ENCODE results near the gene PAK4. TPM values are rescaled to one million over a fixed set of nuclear protein-coding genes. Genes with fewer than 3 reads are reported as not detected.

Gene PAK4
- total and polyA plus RNA-seq, 2 of the 13 experiments (the other 11 are each of a cell fraction or from before 2014, with no cell fraction given): 9.5 to 17.8 TPM

DNA sequence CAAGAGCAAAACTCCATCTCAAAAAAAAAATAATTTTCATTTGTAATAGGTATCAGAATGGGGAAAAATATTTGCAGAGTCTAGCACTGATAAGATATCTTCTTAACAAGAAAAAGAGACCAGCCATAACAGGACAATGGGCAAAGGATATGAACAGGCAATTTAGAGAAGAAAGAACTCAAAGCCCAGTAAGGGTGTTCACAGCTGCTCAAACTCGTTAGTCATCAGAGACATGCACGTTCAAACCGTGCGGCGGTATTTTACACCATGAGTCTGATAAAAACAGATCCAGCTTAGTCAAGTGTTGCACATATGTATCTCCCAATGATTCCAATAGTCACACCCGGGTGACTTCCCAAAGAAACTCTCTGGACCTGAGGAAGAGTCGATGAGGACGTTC is 57.5 kb downstream of the PAK4 start:
- Histone ChIP-seq H3K27me3 (ENCODE audit: control insufficient read depth in 1 of 2, insufficient read depth in 2 of 2, low read length in 2 of 2) (no peaks in the 10 kb centered on the region; a peak in 1 of 5 replicates), H2AFZ (ENCODE audit: low read length) (no peak overlapping the region), H3K27ac (ENCODE audit: extremely low read length, insufficient read depth, low read length) (no peak overlapping the region), H3K4me1 (ENCODE audit: insufficient read depth, low read length) (peaks cover 23% of the 10 kb centered on the region), H3K4me3 (replicated peaks in 1 of 3; ENCODE audit: insufficient read depth in 1 of 3, low read depth in 2 of 3, low read length in 3 of 3) (no peak overlapping the region), H3K9ac (ENCODE audit: insufficient read depth, low read depth, low read length) (no peak overlapping the region), H3K79me2 (ENCODE audit: insufficient read depth, low read length) (no peaks in the 10 kb centered on the region), H3K4me2 (ENCODE audit: low read depth, low read length) (no peak overlapping the region), H3K36me3 (replicated peaks in 1 of 2; ENCODE audit: control insufficient read depth in 1 of 2, insufficient read depth in 2 of 2, low read length in 2 of 2) (peaks cover 0 to 6% of the 10 kb centered on the region in 2 experiments; a peak in 2 of 5 replicates), H3K9me3 (ENCODE audit: low read length) (no peaks in the 10 kb centered on the region), H4K20me1 (ENCODE audit: insufficient read depth, low read length) (no peaks in the 10 kb centered on the region)
- DNase-seq (ENCODE audit: low spot score) (no peak), ATAC-seq (no peak), FAIRE-seq (no peak)
- intact Hi-C loops (cut with micrococcal nuclease; ENCODE audit: unreplicated experiment): loop anchor here (10.0 kb wide), 1 partner anchor 218 kb away; no protein-coding TSS in a partner anchor
- 73% methylated on average over 8 of the region's 8 CpGs for WGBS (ENCODE audit: low lambda C conversion rate)
- in situ Hi-C loops (cut with HindIII; ENCODE audit: extremely low pct_ligation_motif_present, low pct_unique_long_range_greater_than_20kb): loop anchor here (5.0 kb wide), 1 partner anchor 61 kb away; no protein-coding TSS in a partner anchor
- no TSS peak for BruUV-seq (replicated peaks)
- ChIA-PET POLR2A (no interaction called here), CTCF (ENCODE audit: low intra/inter-chr PET ratio, low total read pairs) (no interaction called here)
- TF ChIP-seq ZNF850 (CRISPR knock-in tag; conservative IDR thresholded peaks at IDR 0.05): no peak
- TF ChIP-seq, protein P1, sequence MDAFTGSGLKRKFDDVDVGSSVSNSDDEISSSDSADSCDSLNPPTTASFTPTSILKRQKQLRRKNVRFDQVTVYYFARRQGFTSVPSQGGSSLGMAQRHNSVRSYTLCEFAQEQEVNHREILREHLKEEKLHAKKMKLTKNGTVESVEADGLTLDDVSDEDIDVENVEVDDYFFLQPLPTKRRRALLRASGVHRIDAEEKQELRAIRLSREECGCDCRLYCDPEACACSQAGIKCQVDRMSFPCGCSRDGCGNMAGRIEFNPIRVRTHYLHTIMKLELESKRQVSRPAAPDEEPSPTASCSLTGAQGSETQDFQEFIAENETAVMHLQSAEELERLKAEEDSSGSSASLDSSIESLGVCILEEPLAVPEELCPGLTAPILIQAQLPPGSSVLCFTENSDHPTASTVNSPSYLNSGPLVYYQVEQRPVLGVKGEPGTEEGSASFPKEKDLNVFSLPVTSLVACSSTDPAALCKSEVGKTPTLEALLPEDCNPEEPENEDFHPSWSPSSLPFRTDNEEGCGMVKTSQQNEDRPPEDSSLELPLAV (CRISPR knock-in tag; conservative IDR thresholded peaks at IDR 0.05; ENCODE audit: low read depth): no peak
- no peak for TF ChIP-seq ZNF513 (CRISPR knock-in tag; conservative IDR thresholded peaks at IDR 0.05)
- no peak for TF ChIP-seq POGK (CRISPR knock-in tag; conservative IDR thresholded peaks at IDR 0.05)
- no peak for TF ChIP-seq RELA (CRISPR knock-in tag; IDR thresholded peaks at IDR 0.05)
- TF ChIP-seq FOSL1 (CRISPR knock-in tag; IDR thresholded peaks at IDR 0.05; ENCODE audit: borderline replicate concordance): no peak
- no peak for TF ChIP-seq ZBED4 (CRISPR knock-in tag; IDR thresholded peaks at IDR 0.05; ENCODE audit: borderline replicate concordance)
- TF ChIP-seq BCL6 (CRISPR knock-in tag; IDR thresholded peaks at IDR 0.05): no peak
- no peak for TF ChIP-seq TFE3 (CRISPR knock-in tag; IDR thresholded peaks at IDR 0.05)
- TF ChIP-seq, protein P2, sequence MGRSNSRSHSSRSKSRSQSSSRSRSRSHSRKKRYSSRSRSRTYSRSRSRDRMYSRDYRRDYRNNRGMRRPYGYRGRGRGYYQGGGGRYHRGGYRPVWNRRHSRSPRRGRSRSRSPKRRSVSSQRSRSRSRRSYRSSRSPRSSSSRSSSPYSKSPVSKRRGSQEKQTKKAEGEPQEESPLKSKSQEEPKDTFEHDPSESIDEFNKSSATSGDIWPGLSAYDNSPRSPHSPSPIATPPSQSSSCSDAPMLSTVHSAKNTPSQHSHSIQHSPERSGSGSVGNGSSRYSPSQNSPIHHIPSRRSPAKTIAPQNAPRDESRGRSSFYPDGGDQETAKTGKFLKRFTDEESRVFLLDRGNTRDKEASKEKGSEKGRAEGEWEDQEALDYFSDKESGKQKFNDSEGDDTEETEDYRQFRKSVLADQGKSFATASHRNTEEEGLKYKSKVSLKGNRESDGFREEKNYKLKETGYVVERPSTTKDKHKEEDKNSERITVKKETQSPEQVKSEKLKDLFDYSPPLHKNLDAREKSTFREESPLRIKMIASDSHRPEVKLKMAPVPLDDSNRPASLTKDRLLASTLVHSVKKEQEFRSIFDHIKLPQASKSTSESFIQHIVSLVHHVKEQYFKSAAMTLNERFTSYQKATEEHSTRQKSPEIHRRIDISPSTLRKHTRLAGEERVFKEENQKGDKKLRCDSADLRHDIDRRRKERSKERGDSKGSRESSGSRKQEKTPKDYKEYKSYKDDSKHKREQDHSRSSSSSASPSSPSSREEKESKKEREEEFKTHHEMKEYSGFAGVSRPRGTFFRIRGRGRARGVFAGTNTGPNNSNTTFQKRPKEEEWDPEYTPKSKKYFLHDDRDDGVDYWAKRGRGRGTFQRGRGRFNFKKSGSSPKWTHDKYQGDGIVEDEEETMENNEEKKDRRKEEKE (IDR thresholded peaks at IDR 0.05): no peak

Measured in HepG2 (cell line).